Midbrain (tissue), 1 donor: ENCODE data around the gene PRSS53.

ENCODE experiments used
- DNase-seq: peaks from one replicate; lab custom pipeline; 2025; lab: John Stamatoyannopoulos, UW

Gene PRSS53

GRCh38 chr16:31078597-31079341, 10.0 kb downstream of the PRSS53 start:
- no peak for DNase-seq

- no peak for DNase-seq
These were observed 10.9 kb downstream of the PRSS53 start for GRCh38 chr16:31077592-31078396.

GRCh38 chr16:31077024-31077423, 11.7 kb downstream of the PRSS53 start:
- no peak for DNase-seq

- no peak for DNase-seq
These were observed 12.4 kb downstream of the PRSS53 start for GRCh38 chr16:31076319-31076718.

- no peak for DNase-seq
These were observed 13.9 kb downstream of the PRSS53 start for GRCh38 chr16:31074814-31075183.

- DNase-seq: peak; percentile 100
These were observed 14.6 kb downstream of the PRSS53 start, which contains the start of the genes ZNF646 and ZNF668 for GRCh38 chr16:31073970-31074813. Gene ZNF646, plus strand, starts transcription at chr16:31074422. Its CDS starts 1,903 bp downstream, at chr16:31076325. Gene ZNF668, minus strand, starts transcription at chr16:31074240. Its CDS starts 9,781 bp downstream, at chr16:31064459.

- peak; percentile 90 for DNase-seq
These were observed 15.4 kb downstream of the PRSS53 start for GRCh38 chr16:31073142-31073969.

GRCh38 chr16:31072540-31073141, 16.1 kb downstream of the PRSS53 start:
- DNase-seq: no peak

- no peak for DNase-seq
These were observed 16.9 kb downstream of the PRSS53 start for GRCh38 chr16:31071861-31072260.

GRCh38 chr16:31067342-31067741, 21.4 kb downstream of the PRSS53 start:
- DNase-seq: no peak

GRCh38 chr16:31064882-31065461, 23.8 kb downstream of the PRSS53 start:
- DNase-seq: no peak

GRCh38 chr16:31063843-31064611, 24.7 kb downstream of the PRSS53 start:
- DNase-seq: no peak

GRCh38 chr16:31063495-31063842, 25.3 kb downstream of the PRSS53 start:
- DNase-seq: no peak

GRCh38 chr16:31061813-31062440, 26.8 kb downstream of the PRSS53 start:
- no peak for DNase-seq

- no peak for DNase-seq
These were observed 27.5 kb downstream of the PRSS53 start for GRCh38 chr16:31061126-31061812.

GRCh38 chr16:31055613-31056012, 33.1 kb downstream of the PRSS53 start:
- no peak for DNase-seq

GRCh38 chr16:31052114-31052513, 36.6 kb downstream of the PRSS53 start:
- DNase-seq: no peak

- no peak for DNase-seq
These were observed 38.3 kb downstream of the PRSS53 start for GRCh38 chr16:31050280-31051030.
